ENCODE data around the gene ACOT11.

Gene ACOT11

GRCh38 chr1:54585181-54586066 lies 37.4 kb downstream of the ACOT11 start:
- no peak for DNase-seq (ENCODE audit: low read depth)

- no peak for DNase-seq (ENCODE audit: low read depth)
These were observed 40.3 kb downstream of the ACOT11 start for GRCh38 chr1:54588377-54588776.

- no peak for DNase-seq (ENCODE audit: low read depth)
These were observed 43.2 kb downstream of the ACOT11 start for GRCh38 chr1:54591127-54591756.

- no peak for DNase-seq (ENCODE audit: low read depth)
These were observed 45.6 kb downstream of the ACOT11 start for GRCh38 chr1:54593571-54594160.

GRCh38 chr1:54594463-54594862 lies 46.4 kb downstream of the ACOT11 start:
- no peak for DNase-seq (ENCODE audit: low read depth)

GRCh38 chr1:54595956-54596498 lies 48.0 kb downstream of the ACOT11 start:
- no peak for DNase-seq (ENCODE audit: low read depth)

- DNase-seq (ENCODE audit: low read depth): no peak
These were observed 48.7 kb downstream of the ACOT11 start for GRCh38 chr1:54596756-54597155.

- no peak for DNase-seq (ENCODE audit: low read depth)
These were observed 49.5 kb downstream of the ACOT11 start for GRCh38 chr1:54597455-54598030.

- no peak for DNase-seq (ENCODE audit: low read depth)
These were observed 51.3 kb downstream of the ACOT11 start for GRCh38 chr1:54599211-54599823.

GRCh38 chr1:54600947-54601721 lies 53.1 kb downstream of the ACOT11 start:
- no peak for DNase-seq (ENCODE audit: low read depth)

GRCh38 chr1:54601730-54602129 lies 53.7 kb downstream of the ACOT11 start:
- DNase-seq (ENCODE audit: low read depth): no peak

GRCh38 chr1:54602554-54602953 lies 54.5 kb downstream of the ACOT11 start:
- DNase-seq (ENCODE audit: low read depth): no peak

- DNase-seq (ENCODE audit: low read depth): no peak
These were observed 55.2 kb downstream of the ACOT11 start for GRCh38 chr1:54603241-54603640.

- no peak for DNase-seq (ENCODE audit: low read depth)
These were observed 56.0 kb downstream of the ACOT11 start for GRCh38 chr1:54604051-54604450.

- DNase-seq (ENCODE audit: low read depth): no peak
These were observed 56.7 kb downstream of the ACOT11 start for GRCh38 chr1:54604572-54605370.

- DNase-seq (ENCODE audit: low read depth): no peak
These were observed 58.3 kb downstream of the ACOT11 start for GRCh38 chr1:54606096-54606989.

GRCh38 chr1:54606990-54607325 lies 58.9 kb downstream of the ACOT11 start:
- no peak for DNase-seq (ENCODE audit: low read depth)

GRCh38 chr1:54607821-54608565 lies 60.0 kb downstream of the ACOT11 start:
- no peak for DNase-seq (ENCODE audit: low read depth)

Measured in T-helper 22 cell (primary cell).